HG02588 (cell line): Measurements from ENCODE around the gene FNIP1.
"Not testable (repeated sequence)": the region's sequence is repeated elsewhere in the genome, so short reads cannot be mapped to it uniquely, and the experiment has no call there.

ENCODE experiments used
- ATAC-seq: cut with Tn5 transposase; IDR thresholded peaks from one replicate; pipeline ENCODE4 v1.9.1; 2021; ENCODE audit warnings: mild to moderate bottlenecking, moderate library complexity; ENCODE audit not compliant: unreplicated experiment

FNIP1 gene

GRCh38 chr5:131610198-131611063 is 186.4 kb downstream of the FNIP1 start:
- ATAC-seq = no peak

- no peak for ATAC-seq
Observed at GRCh38 chr5:131609774-131610173, 187.0 kb downstream of the FNIP1 start.

GRCh38 chr5:131608597-131608996 is 188.2 kb downstream of the FNIP1 start:
- ATAC-seq = no peak

- ATAC-seq = no peak
Observed at GRCh38 chr5:131607903-131608540, 188.8 kb downstream of the FNIP1 start.

GRCh38 chr5:131607418-131607817 is 189.4 kb downstream of the FNIP1 start:
- ATAC-seq = no peak

GRCh38 chr5:131605086-131605485 is 191.7 kb downstream of the FNIP1 start:
- ATAC-seq = no peak

- ATAC-seq = no peak
Observed at GRCh38 chr5:131595088-131596033, 201.5 kb downstream of the FNIP1 start.

- ATAC-seq = no peak
Observed at GRCh38 chr5:131593921-131594320, 202.9 kb downstream of the FNIP1 start.

GRCh38 chr5:131593436-131593835 is 203.4 kb downstream of the FNIP1 start:
- ATAC-seq = not testable (repeated sequence)
